Measurements from ENCODE around the gene PRDM11. TPM values are rescaled to one million over a fixed set of nuclear protein-coding genes. Genes with fewer than 3 reads are reported as not detected.

Gene PRDM11
- total and polyA plus RNA-seq, 9 donors = 8.7 to 45.4 (median 28.9) TPM

- H3K36me3 ChIP-seq = no peaks in the 10 kb centered on the region
- 89 to 94% (median 93%) methylated on average over 5 of the region's 5 CpGs for WGBS, 3 donors
- no peaks in the 10 kb centered on the region for H3K27me3 ChIP-seq
- no peak overlapping the region for H3K27ac ChIP-seq
- peaks cover 30% of the 10 kb centered on the region for H3K4me1 ChIP-seq (ENCODE audit: insufficient read depth)
- no peak overlapping the region for H3K4me3 ChIP-seq
- no peak for DNase-seq
- H3K9me3 ChIP-seq = no peaks in the 10 kb centered on the region
- intact Hi-C loops (cut with DNase I) = no loop called here
- TF ChIP-seq EP300 (IDR thresholded peaks at IDR 0.05) (no peak), CTCF (IDR thresholded peaks at IDR 0.05) (no peak), POLR2A (IDR thresholded peaks at IDR 0.05) (no peak)
Observed at GRCh38 chr11:45165806-45166603, 19.6 kb downstream of the PRDM11 start.

GRCh38 chr11:45166604-45166897 is 20.1 kb downstream of the PRDM11 start:
- H3K36me3 ChIP-seq = no peaks in the 10 kb centered on the region
- 79 to 84% (median 81%) methylated on average over 4 of the region's 4 CpGs for WGBS, 3 donors
- no peak for DNase-seq
- H3K27ac ChIP-seq = no peak overlapping the region
- H3K4me3 ChIP-seq = no peak overlapping the region
- H3K9me3 ChIP-seq = no peaks in the 10 kb centered on the region
- H3K4me1 ChIP-seq (ENCODE audit: insufficient read depth) = peaks cover 25% of the 10 kb centered on the region
- no peaks in the 10 kb centered on the region for H3K27me3 ChIP-seq
- intact Hi-C loops (cut with DNase I) = no loop called here
- TF ChIP-seq POLR2A (IDR thresholded peaks at IDR 0.05) (no peak), EP300 (IDR thresholded peaks at IDR 0.05) (no peak), CTCF (IDR thresholded peaks at IDR 0.05) (no peak)

GRCh38 chr11:45167283-45167682 is 20.8 kb downstream of the PRDM11 start:
- 84 to 97% (median 93%) methylated on average over 2 of the region's 2 CpGs for WGBS, 3 donors
- intact Hi-C loops (cut with DNase I) = no loop called here
- TF ChIP-seq EP300 (IDR thresholded peaks at IDR 0.05) (no peak), CTCF (IDR thresholded peaks at IDR 0.05) (no peak), POLR2A (IDR thresholded peaks at IDR 0.05) (no peak)

GRCh38 chr11:45168366-45169130 is 22.1 kb downstream of the PRDM11 start:
- DNase-seq = no peak
- 46 to 59% (median 49%) methylated on average over 10 of the region's 10 CpGs for WGBS, 3 donors
- Histone ChIP-seq H3K27ac (no peak overlapping the region), H3K36me3 (no peaks in the 10 kb centered on the region), H3K27me3 (no peaks in the 10 kb centered on the region), H3K4me3 (no peak overlapping the region), H3K4me1 (ENCODE audit: insufficient read depth) (peaks cover 19% of the 10 kb centered on the region), H3K9me3 (no peaks in the 10 kb centered on the region)
- intact Hi-C loops (cut with DNase I) = no loop called here
- no peak for TF ChIP-seq CTCF (IDR thresholded peaks at IDR 0.05)
- no peak for TF ChIP-seq POLR2A (IDR thresholded peaks at IDR 0.05)
- TF ChIP-seq EP300 (IDR thresholded peaks at IDR 0.05) = no peak

More at GRCh38 chr11:45167283-45167682, 20.8 kb downstream of the PRDM11 start:
- no peaks in the 10 kb centered on the region for H3K9me3 ChIP-seq
- H3K36me3 ChIP-seq = no peaks in the 10 kb centered on the region
- no peak for DNase-seq
- H3K27me3 ChIP-seq = no peaks in the 10 kb centered on the region
- no peak overlapping the region for H3K27ac ChIP-seq
- H3K4me1 ChIP-seq (ENCODE audit: insufficient read depth) = peaks cover 20% of the 10 kb centered on the region
- no peak overlapping the region for H3K4me3 ChIP-seq
